ENCODE results near the gene ABCD1. TPM values are rescaled to one million over a fixed set of nuclear protein-coding genes. Genes with fewer than 3 reads are reported as not detected.

Gene ABCD1
- total RNA-seq, 1 donor, result 8.8 TPM

- no peaks in the 10 kb centered on the region for H3K27me3 ChIP-seq (ENCODE audit: insufficient read depth, low read length)
- peaks cover 3% of the 10 kb centered on the region for H3K4me1 ChIP-seq (ENCODE audit: insufficient read depth, low read length)
- no peaks in the 10 kb centered on the region for H3K9me3 ChIP-seq (ENCODE audit: low read depth, low read length)
- H3K4me3 ChIP-seq (ENCODE audit: low read length), result no peak overlapping the region
These were observed 42.4 kb downstream of the ABCD1 start for GRCh38 chrX:153766871-153767673.

DNA sequence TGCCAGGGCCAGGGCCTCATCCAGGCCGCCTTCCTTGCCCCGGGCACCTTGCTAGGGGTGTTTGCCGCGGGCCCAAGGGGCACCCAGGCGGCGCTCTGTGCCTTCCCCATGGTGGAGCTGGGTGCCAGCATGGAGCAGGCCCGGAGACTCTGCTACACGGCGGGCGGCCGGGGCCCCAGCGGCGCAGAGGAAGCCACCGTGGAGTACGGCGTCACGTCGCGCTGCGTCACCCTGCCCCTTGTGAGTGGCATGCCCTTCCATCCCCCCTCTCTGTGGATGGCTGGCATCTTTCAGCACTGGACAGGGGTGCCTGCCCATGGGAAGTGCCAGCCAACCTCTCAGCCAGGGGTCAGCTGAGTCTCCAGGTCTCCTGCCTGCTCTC, 43.0 kb downstream of the ABCD1 start:
- H3K9me3 ChIP-seq (ENCODE audit: low read depth, low read length), result no peaks in the 10 kb centered on the region
- no peaks in the 10 kb centered on the region for H3K27me3 ChIP-seq (ENCODE audit: insufficient read depth, low read length)
- H3K4me3 ChIP-seq (ENCODE audit: low read length), result no peak overlapping the region
- peaks cover 3% of the 10 kb centered on the region for H3K4me1 ChIP-seq (ENCODE audit: insufficient read depth, low read length)

- no peaks in the 10 kb centered on the region for H3K27me3 ChIP-seq (ENCODE audit: insufficient read depth, low read length)
- no peaks in the 10 kb centered on the region for H3K9me3 ChIP-seq (ENCODE audit: low read depth, low read length)
- peaks cover 3% of the 10 kb centered on the region for H3K4me1 ChIP-seq (ENCODE audit: insufficient read depth, low read length)
- no peak overlapping the region for H3K4me3 ChIP-seq (ENCODE audit: low read length)
These were observed 43.9 kb downstream of the ABCD1 start for GRCh38 chrX:153768311-153769157.

- Histone ChIP-seq H3K4me3 (ENCODE audit: low read length) (no peak overlapping the region), H3K27me3 (ENCODE audit: insufficient read depth, low read length) (no peaks in the 10 kb centered on the region), H3K4me1 (ENCODE audit: insufficient read depth, low read length) (no peaks in the 10 kb centered on the region), H3K9me3 (ENCODE audit: low read depth, low read length) (no peaks in the 10 kb centered on the region)
These were observed 44.7 kb downstream of the ABCD1 start for GRCh38 chrX:153769158-153769864.

GRCh38 chrX:153769865-153770600, 45.4 kb downstream of the ABCD1 start:
- no peaks in the 10 kb centered on the region for H3K9me3 ChIP-seq (ENCODE audit: low read depth, low read length)
- H3K4me3 ChIP-seq (ENCODE audit: low read length), result no peak overlapping the region
- no peaks in the 10 kb centered on the region for H3K27me3 ChIP-seq (ENCODE audit: insufficient read depth, low read length)
- no peaks in the 10 kb centered on the region for H3K4me1 ChIP-seq (ENCODE audit: insufficient read depth, low read length)

GRCh38 chrX:153770601-153771414, 46.2 kb downstream of the ABCD1 start:
- Histone ChIP-seq H3K4me3 (ENCODE audit: low read length) (no peak overlapping the region), H3K9me3 (ENCODE audit: low read depth, low read length) (no peaks in the 10 kb centered on the region), H3K4me1 (ENCODE audit: insufficient read depth, low read length) (no peaks in the 10 kb centered on the region), H3K27me3 (ENCODE audit: insufficient read depth, low read length) (no peaks in the 10 kb centered on the region)

DNA sequence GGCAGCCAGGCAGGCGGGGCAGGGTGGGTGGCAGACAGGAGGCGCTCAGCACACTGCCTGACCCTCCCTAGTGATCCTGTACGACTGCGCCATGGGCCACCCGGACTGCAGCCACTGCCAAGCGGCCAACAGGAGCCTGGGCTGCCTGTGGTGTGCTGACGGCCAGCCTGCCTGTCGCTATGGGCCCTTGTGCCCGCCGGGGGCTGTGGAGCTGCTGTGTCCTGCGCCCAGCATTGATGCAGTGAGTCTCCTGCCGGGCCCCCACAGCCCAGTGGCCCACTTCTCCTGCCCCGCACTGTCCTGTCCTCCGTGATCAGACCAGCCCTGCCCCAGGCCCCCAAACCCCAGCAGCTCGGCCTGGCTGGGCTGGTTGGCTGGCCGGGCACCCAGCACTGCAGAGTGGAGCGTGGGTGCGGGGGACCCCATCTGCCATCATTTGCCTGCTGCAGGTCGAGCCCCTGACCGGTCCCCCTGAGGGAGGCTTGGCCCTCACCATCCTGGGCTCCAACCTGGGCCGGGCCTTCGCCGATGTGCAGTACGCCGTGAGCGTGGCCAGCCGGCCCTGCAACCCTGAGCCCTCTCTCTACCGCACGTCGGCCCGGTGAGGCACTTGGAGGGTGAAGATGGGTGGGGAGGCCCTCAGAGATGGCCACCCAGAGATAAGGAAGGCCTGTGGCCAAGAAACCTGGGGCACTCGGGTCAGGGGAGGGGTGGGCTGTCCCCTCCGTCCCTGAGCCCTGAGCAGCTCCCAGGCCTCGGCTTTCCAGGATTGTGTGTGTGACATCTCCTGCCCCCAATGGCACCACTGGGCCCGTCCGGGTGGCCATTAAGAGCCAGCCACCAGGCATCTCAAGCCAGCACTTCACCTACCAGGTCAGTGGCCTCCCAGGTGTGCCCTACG, 47.0 kb downstream of the ABCD1 start:
- no peaks in the 10 kb centered on the region for H3K4me1 ChIP-seq (ENCODE audit: insufficient read depth, low read length)
- no peaks in the 10 kb centered on the region for H3K27me3 ChIP-seq (ENCODE audit: insufficient read depth, low read length)
- no peak overlapping the region for H3K4me3 ChIP-seq (ENCODE audit: low read length)
- H3K9me3 ChIP-seq (ENCODE audit: low read depth, low read length), result no peaks in the 10 kb centered on the region

GRCh38 chrX:153772316-153773217, 47.9 kb downstream of the ABCD1 start:
- H3K4me1 ChIP-seq (ENCODE audit: insufficient read depth, low read length), result no peaks in the 10 kb centered on the region
- H3K4me3 ChIP-seq (ENCODE audit: low read length), result no peak overlapping the region
- no peaks in the 10 kb centered on the region for H3K27me3 ChIP-seq (ENCODE audit: insufficient read depth, low read length)
- H3K9me3 ChIP-seq (ENCODE audit: low read depth, low read length), result no peaks in the 10 kb centered on the region

DNA sequence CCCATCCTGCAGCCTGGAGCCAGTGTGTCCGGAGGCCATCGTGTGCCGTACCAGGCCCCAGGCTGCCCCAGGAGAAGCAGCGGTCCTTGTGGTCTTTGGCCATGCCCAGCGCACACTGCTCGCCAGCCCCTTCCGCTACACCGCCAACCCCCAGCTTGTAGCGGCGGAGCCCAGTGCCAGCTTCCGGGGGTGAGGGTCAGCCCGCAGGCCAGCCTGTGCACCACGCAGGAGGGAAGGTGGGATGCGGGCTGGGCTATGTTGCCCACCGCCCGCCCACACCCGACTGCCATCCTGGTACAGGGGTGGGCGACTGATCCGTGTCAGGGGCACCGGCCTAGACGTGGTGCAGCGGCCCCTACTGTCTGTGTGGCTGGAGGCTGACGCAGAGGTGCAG, 48.6 kb downstream of the ABCD1 start:
- Histone ChIP-seq H3K27me3 (ENCODE audit: insufficient read depth, low read length) (no peaks in the 10 kb centered on the region), H3K4me1 (ENCODE audit: insufficient read depth, low read length) (no peaks in the 10 kb centered on the region), H3K9me3 (ENCODE audit: low read depth, low read length) (no peaks in the 10 kb centered on the region), H3K4me3 (ENCODE audit: low read length) (no peak overlapping the region)

GRCh38 chrX:153773741-153774575, 49.3 kb downstream of the ABCD1 start:
- Histone ChIP-seq H3K9me3 (ENCODE audit: low read depth, low read length) (no peaks in the 10 kb centered on the region), H3K27me3 (ENCODE audit: insufficient read depth, low read length) (no peaks in the 10 kb centered on the region), H3K4me1 (ENCODE audit: insufficient read depth, low read length) (no peaks in the 10 kb centered on the region), H3K4me3 (ENCODE audit: low read length) (no peak overlapping the region)

- H3K9me3 ChIP-seq (ENCODE audit: low read depth, low read length), result no peaks in the 10 kb centered on the region
- no peaks in the 10 kb centered on the region for H3K4me1 ChIP-seq (ENCODE audit: insufficient read depth, low read length)
- H3K4me3 ChIP-seq (ENCODE audit: low read length), result no peak overlapping the region
- no peaks in the 10 kb centered on the region for H3K27me3 ChIP-seq (ENCODE audit: insufficient read depth, low read length)
These were observed 50.1 kb downstream of the ABCD1 start for GRCh38 chrX:153774576-153775292.

Data from mononuclear cell (primary cell).